ENCODE measurements around the gene NOSIP.

DNA sequence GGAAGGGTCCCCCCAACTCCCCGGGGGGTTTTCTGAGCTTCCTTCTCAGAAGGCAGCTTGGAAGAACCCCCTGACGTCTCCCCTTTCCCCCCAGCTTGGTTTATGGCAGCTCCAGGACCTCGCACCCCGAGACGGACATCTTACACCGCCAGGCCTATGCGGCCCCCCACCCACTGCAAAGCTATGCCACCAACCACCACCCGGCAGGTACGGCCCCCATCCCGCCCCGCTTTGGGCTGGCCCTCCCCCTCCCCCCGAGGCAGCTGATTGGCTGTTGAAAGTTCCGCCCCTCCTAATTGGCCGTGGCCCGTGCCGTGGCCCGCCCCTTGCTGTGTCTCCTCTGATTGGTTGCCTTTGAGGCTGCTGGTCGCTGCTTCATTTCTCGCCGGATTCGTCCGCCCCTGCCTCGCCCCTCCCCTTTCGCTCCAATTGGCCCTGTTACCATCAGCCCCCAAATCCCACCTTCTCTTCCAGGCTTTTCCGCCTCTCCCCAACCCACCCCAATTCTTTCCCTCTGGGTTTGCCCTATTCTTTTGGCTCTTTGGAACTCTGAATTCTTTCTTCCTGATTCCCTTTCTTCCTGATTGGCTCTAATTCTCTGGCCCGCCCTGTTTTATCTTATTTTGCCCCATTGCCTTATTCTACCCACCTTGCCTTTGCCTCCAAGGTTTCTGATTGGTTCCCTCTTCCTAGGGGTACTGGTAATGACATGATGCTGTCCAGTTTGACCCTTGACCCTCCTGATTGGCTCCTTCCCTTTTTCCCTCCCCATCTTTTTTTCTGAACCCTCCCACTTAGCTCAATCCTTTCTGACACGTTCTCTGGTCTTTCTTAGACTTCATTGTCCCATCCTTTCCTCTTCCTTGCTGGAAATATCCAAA lies 13.1 kb upstream of the NOSIP start:
- TF ChIP-seq, protein P1, sequence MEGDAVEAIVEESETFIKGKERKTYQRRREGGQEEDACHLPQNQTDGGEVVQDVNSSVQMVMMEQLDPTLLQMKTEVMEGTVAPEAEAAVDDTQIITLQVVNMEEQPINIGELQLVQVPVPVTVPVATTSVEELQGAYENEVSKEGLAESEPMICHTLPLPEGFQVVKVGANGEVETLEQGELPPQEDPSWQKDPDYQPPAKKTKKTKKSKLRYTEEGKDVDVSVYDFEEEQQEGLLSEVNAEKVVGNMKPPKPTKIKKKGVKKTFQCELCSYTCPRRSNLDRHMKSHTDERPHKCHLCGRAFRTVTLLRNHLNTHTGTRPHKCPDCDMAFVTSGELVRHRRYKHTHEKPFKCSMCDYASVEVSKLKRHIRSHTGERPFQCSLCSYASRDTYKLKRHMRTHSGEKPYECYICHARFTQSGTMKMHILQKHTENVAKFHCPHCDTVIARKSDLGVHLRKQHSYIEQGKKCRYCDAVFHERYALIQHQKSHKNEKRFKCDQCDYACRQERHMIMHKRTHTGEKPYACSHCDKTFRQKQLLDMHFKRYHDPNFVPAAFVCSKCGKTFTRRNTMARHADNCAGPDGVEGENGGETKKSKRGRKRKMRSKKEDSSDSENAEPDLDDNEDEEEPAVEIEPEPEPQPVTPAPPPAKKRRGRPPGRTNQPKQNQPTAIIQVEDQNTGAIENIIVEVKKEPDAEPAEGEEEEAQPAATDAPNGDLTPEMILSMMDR (conservative IDR thresholded peaks at IDR 0.05; ENCODE audit: low read length), result no peak
- TF ChIP-seq EZH2phosphoT487 (IDR thresholded peaks at IDR 0.05; ENCODE audit: borderline replicate concordance, low read depth, low read length), result no peak
